HCT116 (cell line): ENCODE results near the gene METTL13.

Source experiments
- POLR2A ChIP-seq: IDR thresholded peaks from 2 replicates; pipeline ENCODE4 v1.7.0; 2011; ENCODE audit warnings: borderline replicate concordance; ENCODE audit not compliant: insufficient read depth, insufficient read length; ENCODE audit errors: extremely low read depth
- POLR2AphosphoS5 ChIP-seq: IDR thresholded peaks from 2 replicates; pipeline ENCODE4 v1.6.1; 2011; ENCODE audit warnings: mild to moderate bottlenecking, low read depth, low read length, moderate library complexity
- RAD21 ChIP-seq: IDR thresholded peaks from 2 replicates; pipeline ENCODE4 v1.6.1; 2012; ENCODE audit warnings: low read depth, mild to moderate bottlenecking
- SIN3A ChIP-seq: IDR thresholded peaks from 2 replicates; pipeline ENCODE4 v1.6.1; 2012; ENCODE audit warnings: low read depth
- SP1 ChIP-seq: IDR thresholded peaks from 2 replicates; pipeline ENCODE4 v1.6.1; 2012; ENCODE audit warnings: low read depth
- SRF ChIP-seq: IDR thresholded peaks from 2 replicates; pipeline ENCODE4 v1.6.1; 2012; ENCODE audit warnings: low read depth
- ZNF274 ChIP-seq: fragments of 200-500 bp; sonication (Bioruptor generic); IDR thresholded peaks from 2 replicates; pipeline ENCODE4 v1.6.1; 2014; ENCODE audit warnings: mild to moderate bottlenecking, low read depth, low read length, inconsistent platforms
- TF ChIP-seq, protein P1 (sequence below), 3 experiments: fragments of 200-600 bp in 1 of 3; sonication (generic) in 1 of 3; IDR thresholded peaks in 2 of 3; conservative IDR thresholded peaks in 1 of 3; 2 replicates each; pipeline ENCODE4 v1.5.1; 2012 to 2017; ENCODE audit warnings: low read depth in 2 of 3, low read length in 2 of 3, antibody characterized with exemption in 1 of 3, borderline replicate concordance in 1 of 3, control low read depth in 1 of 3, mild to moderate bottlenecking in 1 of 3, mixed read lengths in 1 of 3, mixed run types in 1 of 3, moderate library complexity in 1 of 3; ENCODE audit not compliant: insufficient read depth in 1 of 3

DNA sequence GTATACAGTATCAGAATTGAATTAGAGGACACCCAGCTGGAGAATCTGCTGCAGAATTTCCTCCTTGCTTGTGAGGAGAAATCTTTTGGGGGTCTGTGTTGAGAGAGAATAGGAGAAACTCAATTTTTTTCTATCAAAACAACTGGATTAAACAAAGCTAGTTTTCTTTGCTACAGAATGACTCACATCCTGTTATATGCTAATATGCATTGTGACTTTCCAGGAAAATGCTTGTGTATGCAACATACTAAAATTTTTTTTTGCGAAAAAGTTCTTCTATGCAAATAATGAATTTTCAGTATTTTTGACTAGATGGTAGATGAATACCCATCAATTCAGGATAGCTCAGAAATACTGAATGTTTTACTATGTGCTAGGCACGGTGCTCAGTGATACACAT, 41.8 kb upstream of the METTL13 start:
- TF ChIP-seq ZNF274 (no peak), RAD21 (no peak), POLR2AphosphoS5 (no peak), SP1 (no peak), POLR2A (no peak), SIN3A (no peak), SRF (no peak)
- TF ChIP-seq, protein P1, sequence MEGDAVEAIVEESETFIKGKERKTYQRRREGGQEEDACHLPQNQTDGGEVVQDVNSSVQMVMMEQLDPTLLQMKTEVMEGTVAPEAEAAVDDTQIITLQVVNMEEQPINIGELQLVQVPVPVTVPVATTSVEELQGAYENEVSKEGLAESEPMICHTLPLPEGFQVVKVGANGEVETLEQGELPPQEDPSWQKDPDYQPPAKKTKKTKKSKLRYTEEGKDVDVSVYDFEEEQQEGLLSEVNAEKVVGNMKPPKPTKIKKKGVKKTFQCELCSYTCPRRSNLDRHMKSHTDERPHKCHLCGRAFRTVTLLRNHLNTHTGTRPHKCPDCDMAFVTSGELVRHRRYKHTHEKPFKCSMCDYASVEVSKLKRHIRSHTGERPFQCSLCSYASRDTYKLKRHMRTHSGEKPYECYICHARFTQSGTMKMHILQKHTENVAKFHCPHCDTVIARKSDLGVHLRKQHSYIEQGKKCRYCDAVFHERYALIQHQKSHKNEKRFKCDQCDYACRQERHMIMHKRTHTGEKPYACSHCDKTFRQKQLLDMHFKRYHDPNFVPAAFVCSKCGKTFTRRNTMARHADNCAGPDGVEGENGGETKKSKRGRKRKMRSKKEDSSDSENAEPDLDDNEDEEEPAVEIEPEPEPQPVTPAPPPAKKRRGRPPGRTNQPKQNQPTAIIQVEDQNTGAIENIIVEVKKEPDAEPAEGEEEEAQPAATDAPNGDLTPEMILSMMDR (IDR thresholded peaks at IDR 0.05 in 2 of 3, conservative IDR thresholded peaks at IDR 0.05 in 1 of 3; ENCODE audit: borderline replicate concordance in 1 of 3, insufficient read depth in 1 of 3, low read depth in 2 of 3, low read length in 2 of 3), result no peak
